HG02981 (cell line): Measurements from ENCODE around the gene ADCY7.

Experiments
- ATAC-seq: cut with Tn5 transposase; IDR thresholded peaks from one replicate; pipeline ENCODE4 v1.9.1; 2021; ENCODE audit warnings: mild to moderate bottlenecking, moderate library complexity; ENCODE audit not compliant: unreplicated experiment

ADCY7 gene

GRCh38 chr16:50279504-50279865 is 13.1 kb downstream of the ADCY7 start:
- no peak for ATAC-seq

- no peak for ATAC-seq
Observed at GRCh38 chr16:50280932-50281331, 14.6 kb downstream of the ADCY7 start.

GRCh38 chr16:50281391-50282009 is 15.1 kb downstream of the ADCY7 start:
- ATAC-seq, result no peak

DNA sequence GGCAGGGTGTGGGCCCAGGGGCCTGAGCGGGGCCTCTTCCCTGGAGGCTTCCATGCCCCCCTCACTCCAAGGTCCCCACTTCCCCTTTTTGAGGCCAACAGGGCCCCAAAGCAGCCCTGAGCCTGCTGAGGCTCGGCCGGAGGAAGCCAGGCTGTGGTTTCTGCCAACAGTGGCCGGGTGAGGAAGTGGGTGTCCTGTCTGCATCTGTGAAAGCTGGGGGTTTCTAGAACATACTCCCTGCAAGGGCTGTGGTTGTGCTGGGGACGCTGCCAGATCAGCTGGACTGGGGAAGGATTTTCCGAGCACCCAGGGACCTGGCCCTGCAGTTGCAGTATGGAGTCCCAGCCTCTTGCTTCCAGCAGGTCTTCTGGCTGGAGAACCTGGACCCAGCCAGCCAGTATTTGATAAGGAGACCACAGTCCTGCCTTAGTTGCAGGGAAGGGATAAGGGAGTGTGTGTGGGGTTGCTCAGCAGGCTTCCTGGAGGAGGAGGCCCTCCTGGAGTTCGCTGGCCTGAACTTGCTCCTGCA is 15.7 kb downstream of the ADCY7 start:
- peak; percentile 85 for ATAC-seq

GRCh38 chr16:50282955-50283631 is 16.7 kb downstream of the ADCY7 start:
- no peak for ATAC-seq

GRCh38 chr16:50284131-50284911 is 18.0 kb downstream of the ADCY7 start:
- no peak for ATAC-seq

DNA sequence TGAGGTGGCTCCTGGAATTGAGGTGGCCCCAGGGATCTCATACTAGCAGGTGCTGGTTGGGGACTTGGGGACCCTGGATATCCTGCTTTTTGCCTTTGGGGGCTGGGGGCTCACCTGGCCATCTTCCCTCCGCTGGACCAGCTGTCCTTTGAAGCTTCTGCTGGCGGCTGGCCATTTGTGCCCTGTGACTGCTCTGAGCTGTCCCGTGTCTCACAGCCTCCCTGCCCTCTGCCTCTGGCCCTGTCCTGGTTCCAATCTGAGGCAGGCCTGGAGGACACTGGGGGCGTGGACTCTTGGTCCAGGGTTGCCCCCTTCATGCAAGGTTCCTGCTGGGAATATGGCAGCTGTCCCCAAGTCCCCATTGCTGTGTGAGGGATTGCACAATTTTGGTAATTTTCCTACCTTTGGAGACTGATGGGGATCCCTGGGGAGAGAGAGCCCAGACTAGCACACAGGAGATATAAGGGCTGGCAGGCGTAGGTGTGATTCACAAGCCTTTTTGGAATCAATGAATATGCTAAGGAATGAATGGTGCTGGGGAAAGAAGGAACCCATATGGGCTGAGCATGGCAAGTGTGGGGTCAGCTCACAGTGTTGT is 19.2 kb downstream of the ADCY7 start:
- no peak for ATAC-seq

DNA sequence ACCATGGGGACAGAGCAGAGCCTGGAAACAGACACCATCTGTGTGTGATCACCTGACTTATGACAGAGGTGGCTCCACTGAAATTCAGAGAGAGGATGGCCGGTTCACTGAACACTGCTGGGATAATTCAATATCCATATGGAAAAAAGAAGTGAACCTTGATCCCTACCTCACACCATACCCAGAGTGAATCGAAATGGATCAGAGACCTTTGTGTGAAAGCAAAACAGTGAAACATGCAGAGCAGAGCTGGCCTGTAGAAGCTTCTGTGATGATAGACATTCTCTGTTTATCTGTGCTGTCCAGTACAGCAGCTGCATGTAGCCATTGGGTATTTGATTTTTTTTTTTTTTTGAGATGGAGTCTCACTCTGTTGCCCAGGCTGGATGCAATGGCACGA is 20.3 kb downstream of the ADCY7 start:
- no peak for ATAC-seq

GRCh38 chr16:50288026-50288425 is 21.7 kb downstream of the ADCY7 start:
- no peak for ATAC-seq

- ATAC-seq, result no peak
Observed at GRCh38 chr16:50288920-50289319, 22.6 kb downstream of the ADCY7 start.

GRCh38 chr16:50289950-50290764 is 23.8 kb downstream of the ADCY7 start:
- ATAC-seq, result no peak

DNA sequence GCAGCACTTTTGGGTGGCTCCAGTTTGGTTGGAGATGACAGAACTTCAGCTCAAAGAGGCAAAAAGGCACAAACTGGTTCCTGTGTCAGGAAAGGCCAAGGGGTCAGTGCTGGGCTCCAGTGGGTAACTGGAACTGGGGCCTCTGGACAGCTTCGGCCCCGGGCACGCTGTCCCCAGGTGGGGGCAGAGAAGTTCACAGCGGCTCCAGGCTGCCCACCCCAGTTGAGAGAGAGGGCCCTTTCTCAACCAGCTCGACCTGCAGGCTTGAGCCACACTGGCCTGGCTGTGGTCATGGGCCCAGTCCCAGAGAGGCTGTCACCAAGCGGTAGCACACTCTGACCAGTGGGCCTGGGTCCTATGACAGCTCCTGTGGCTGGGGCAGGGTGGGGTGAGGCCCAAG is 24.5 kb downstream of the ADCY7 start:
- ATAC-seq, result no peak

- no peak for ATAC-seq
Observed at GRCh38 chr16:50291719-50292565, 25.6 kb downstream of the ADCY7 start.

DNA sequence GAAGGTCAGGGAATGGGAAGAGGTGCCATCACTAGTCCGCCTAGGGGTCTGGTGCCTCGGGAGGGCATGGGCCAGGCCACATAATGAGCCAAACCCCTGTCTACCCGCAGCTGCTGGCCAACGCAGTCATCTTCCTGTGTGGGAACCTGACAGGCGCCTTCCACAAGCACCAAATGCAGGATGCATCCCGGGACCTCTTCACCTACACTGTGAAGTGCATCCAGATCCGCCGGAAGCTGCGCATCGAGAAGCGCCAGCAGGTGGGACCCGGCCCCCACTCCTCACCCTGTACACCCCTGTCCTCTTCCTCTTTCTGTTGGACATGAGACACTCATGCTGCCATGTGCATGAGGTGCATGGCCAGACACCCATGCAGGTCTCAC is 26.2 kb downstream of the ADCY7 start:
- ATAC-seq, result no peak

DNA sequence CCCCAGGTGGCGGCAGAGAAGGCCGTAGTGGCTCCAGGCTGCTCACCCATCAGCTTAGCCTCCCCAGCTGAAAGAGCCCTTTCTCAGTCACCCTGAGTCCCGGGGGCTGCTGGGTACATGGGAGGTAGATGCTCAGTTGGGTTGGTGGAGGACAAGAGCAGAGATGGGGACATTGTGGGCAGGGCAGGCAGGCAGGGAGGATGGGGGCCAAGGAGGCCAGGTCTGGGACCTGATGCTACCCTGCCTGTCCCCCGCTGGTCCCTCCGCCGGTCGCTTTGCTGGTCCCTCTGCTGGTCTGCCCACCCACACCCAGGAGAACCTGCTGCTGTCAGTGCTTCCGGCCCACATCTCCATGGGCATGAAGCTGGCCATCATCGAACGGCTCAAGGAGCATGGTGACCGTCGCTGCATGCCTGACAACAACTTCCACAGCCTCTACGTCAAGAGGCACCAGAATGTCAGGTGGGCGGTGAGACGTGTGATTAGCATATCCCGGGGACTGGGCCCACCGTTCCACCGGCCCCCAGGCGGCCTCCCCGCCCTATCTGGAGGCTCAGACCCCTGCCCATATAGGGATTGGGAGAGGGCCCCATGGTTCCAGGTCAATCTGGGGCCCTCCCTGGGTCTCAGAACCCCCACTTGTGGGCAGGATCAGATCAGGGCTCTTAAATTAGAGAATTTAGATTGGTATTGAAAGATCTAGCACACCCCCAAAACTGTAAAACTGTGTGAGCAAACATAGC is 26.9 kb downstream of the ADCY7 start:
- no peak for ATAC-seq

DNA sequence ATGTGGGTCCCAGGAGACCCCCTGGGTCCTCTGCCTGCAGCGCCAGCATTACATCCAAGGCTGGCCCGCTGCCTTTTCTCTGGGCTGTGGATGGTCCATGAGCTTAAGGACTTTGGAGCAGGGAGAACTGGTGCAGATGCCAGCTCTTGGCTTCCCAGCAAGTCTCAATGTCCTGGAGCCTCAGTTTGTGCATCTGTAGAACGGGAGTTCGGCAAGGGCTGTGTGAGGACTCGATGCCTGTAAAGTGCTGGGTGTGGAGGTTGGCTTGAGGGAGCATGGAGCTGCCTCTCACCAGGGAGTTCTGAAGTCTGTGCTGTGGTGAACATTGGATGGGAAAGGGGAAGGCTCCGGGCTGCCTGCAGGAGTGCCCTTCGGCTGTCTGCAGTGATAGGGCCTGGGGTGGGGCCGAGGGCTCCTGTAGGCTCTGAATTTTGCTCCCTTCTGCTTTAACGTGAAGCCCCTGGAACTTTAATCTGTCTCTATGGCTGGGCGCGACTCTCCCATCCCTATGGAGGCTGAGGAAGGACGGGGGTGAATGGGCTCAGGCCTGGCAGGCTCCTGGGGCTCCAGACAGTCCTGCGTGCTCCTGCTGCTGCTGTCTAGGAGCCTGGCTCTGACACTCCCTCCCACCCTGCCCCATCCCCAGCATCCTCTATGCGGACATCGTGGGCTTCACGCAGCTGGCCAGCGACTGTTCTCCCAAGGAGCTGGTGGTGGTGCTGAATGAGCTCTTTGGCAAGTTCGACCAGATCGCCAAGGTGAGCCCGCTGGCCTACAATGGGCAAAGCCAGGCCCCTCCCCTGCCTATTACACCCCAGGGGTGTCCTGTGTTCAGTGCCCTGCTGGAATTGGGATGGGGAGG is 27.9 kb downstream of the ADCY7 start:
- ATAC-seq, result no peak

- no peak for ATAC-seq
Observed at GRCh38 chr16:50294955-50295354, 28.6 kb downstream of the ADCY7 start.

GRCh38 chr16:50295541-50296132 is 29.3 kb downstream of the ADCY7 start:
- no peak for ATAC-seq
